Gastrocnemius medialis (tissue), 4 donors: ENCODE data around the gene OPCML.

Source experiments
- POLR2A ChIP-seq, 2 donors: fragments of 450-650 bp; IDR thresholded peaks; one replicate each; pipeline ENCODE4 v1.6.1; 2017; ENCODE audit warnings: antibody characterized with exemption in 2 of 2, mild to moderate bottlenecking in 2 of 2, moderate library complexity in 2 of 2
- TF ChIP-seq, protein P1 (sequence below), 5 experiments: fragments of 450-650 bp in 3 of 5; fragments of 200-600 bp in 2 of 5; sonication (generic) in 2 of 5; IDR thresholded peaks in 4 of 5; conservative IDR thresholded peaks in 1 of 5; 1 replicate in 4 of 5; 2 replicates in 1 of 5; pipeline ENCODE4 v1.5.1; 2016 to 2019; ENCODE audit warnings: antibody characterized with exemption in 5 of 5, mild to moderate bottlenecking in 3 of 5, moderate library complexity in 3 of 5

GRCh38 chr11:132981131-132981956 lies 551.0 kb downstream of the OPCML start:
- TF ChIP-seq, protein P1, sequence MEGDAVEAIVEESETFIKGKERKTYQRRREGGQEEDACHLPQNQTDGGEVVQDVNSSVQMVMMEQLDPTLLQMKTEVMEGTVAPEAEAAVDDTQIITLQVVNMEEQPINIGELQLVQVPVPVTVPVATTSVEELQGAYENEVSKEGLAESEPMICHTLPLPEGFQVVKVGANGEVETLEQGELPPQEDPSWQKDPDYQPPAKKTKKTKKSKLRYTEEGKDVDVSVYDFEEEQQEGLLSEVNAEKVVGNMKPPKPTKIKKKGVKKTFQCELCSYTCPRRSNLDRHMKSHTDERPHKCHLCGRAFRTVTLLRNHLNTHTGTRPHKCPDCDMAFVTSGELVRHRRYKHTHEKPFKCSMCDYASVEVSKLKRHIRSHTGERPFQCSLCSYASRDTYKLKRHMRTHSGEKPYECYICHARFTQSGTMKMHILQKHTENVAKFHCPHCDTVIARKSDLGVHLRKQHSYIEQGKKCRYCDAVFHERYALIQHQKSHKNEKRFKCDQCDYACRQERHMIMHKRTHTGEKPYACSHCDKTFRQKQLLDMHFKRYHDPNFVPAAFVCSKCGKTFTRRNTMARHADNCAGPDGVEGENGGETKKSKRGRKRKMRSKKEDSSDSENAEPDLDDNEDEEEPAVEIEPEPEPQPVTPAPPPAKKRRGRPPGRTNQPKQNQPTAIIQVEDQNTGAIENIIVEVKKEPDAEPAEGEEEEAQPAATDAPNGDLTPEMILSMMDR (IDR thresholded peaks at IDR 0.05 in 4 of 5, conservative IDR thresholded peaks at IDR 0.05 in 1 of 5) = no peak
- TF ChIP-seq POLR2A (IDR thresholded peaks at IDR 0.05) = no peak
